GM21786 (cell line): Measurements from ENCODE around the gene C8G.

ENCODE experiments used
- ATAC-seq: cut with Tn5 transposase; IDR thresholded peaks from one replicate; pipeline ENCODE4 v1.9.1; 2021; ENCODE audit not compliant: unreplicated experiment

Gene C8G

DNA sequence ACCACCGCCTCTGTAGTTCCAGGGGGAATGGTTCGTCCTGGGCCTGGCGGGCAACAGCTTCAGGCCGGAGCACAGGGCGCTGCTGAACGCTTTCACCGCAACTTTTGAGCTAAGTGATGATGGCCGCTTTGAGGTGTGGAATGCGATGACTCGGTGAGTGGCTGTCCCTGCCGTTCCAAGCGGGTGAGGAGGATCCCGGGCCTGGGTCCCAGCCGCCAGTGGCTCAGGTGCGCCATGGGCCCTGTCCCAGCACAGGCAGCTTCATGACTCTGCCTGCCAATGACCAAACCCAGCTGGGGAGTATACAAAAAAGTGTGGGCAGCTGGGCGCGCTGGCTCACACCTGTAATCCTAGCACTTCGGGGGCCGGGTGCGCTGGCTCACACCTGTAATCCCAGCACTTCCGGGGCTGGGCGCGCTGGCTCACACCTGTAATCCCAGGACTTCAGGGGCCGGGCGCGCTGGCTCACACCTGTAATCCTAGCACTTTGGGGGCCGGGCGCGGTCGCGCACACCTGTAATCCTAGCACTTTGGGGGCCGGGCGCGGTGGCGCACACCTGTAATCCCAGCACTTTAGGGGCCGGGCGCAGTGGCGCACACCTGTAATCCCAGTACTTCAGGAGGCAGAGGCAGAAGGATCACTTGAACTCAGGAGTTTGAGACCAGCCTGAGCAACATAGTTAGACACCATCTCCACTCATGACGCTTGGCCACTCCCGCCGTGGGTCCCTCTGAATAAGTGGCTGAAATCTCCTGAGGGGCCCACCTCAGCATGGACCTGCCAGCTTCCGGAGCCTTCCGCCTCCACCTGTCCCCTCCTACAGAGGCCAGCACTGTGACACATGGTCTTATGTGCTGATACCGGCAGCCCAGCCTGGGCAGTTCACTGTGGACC, 8.1 kb downstream of the C8G start:
- no peak for ATAC-seq

GRCh38 chr9:136953771-136954269, 8.8 kb downstream of the C8G start:
- ATAC-seq = no peak

DNA sequence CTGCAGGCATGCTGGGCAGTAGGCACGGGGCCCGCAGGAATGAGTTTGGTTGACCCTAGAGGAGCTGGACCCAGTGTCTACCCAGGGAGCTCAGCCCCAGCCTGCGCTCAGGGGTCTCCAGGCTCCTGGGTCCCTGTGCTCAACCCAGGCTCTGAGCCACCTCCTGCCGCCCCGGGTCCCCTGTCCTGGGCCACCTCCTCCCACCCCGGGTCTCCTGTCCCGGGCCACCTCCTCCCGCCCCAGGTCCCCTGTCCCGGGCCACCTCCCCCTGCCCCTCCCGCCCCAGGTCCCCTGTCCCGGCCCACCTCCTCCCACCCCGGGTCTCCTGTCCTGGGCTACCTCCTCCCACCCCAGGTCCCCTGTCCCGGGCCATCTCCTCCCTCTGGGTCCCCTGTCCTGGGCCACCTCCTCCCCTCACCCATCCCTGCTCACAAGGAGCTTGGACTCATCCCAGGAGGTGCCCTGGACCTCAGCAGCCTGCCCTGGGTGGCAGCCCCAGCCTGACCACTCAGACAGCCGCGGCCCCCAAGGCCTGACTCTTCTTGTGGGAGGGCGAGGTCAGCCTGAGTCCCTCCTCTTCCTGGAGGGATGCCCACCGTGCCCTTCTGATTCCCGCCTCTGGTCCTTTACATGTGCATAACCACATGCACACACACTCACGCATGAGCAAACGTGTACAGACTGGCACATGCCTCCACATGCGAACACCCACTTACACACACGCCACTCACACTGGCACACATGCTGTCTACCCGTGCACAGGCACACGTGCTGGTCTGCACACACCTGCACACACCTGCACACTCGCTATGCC, 9.4 kb downstream of the C8G start:
- ATAC-seq = no peak

- ATAC-seq = no peak
Measured at GRCh38 chr9:136955202-136955942, 10.3 kb downstream of the C8G start.

- ATAC-seq = no peak
Measured at GRCh38 chr9:136955943-136956335, 10.9 kb downstream of the C8G start.

DNA sequence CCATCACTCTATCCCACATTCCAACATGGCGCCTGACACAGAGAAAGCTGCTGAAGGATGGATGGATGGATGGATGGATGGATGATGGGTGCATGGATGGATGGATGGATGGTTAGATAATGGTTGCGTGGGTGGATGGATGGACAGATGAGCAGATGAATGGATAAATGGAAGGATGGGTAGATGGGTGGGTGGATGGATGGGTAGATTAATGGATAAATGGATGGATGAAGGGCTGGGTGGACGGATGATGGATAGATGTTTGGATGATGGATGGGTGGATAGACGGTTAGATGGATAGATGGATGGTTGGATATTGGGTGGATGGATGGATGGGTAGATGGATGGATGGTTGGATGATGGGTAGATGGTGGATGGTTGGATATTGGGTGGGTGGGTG, 11.6 kb downstream of the C8G start:
- no peak for ATAC-seq

GRCh38 chr9:136957461-136957860, 12.4 kb downstream of the C8G start:
- ATAC-seq = no peak

GRCh38 chr9:136957901-136958300, 12.9 kb downstream of the C8G start:
- no peak for ATAC-seq

DNA sequence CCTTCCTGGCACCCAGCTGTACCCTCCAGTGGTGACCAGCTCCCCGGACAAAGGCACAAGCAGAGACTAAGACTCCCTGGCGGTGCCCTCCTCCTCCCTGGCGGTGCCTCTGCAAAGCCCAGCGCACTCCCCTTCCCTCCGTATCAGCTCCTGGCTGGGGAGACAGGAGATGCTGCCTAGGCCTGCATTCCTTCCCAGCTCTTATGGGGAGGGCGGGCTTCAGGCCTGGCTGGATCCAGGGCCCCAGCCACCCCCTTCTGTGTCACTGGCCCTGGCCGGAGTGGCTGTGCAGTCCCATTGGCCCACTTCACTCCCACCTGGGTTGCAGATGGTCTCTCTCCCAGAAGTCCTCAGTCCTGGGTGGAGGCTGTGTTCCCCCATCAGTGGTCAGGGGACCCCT, 13.4 kb downstream of the C8G start:
- ATAC-seq = no peak

- ATAC-seq = no peak
Measured at GRCh38 chr9:136958898-136959850, 14.1 kb downstream of the C8G start.

DNA sequence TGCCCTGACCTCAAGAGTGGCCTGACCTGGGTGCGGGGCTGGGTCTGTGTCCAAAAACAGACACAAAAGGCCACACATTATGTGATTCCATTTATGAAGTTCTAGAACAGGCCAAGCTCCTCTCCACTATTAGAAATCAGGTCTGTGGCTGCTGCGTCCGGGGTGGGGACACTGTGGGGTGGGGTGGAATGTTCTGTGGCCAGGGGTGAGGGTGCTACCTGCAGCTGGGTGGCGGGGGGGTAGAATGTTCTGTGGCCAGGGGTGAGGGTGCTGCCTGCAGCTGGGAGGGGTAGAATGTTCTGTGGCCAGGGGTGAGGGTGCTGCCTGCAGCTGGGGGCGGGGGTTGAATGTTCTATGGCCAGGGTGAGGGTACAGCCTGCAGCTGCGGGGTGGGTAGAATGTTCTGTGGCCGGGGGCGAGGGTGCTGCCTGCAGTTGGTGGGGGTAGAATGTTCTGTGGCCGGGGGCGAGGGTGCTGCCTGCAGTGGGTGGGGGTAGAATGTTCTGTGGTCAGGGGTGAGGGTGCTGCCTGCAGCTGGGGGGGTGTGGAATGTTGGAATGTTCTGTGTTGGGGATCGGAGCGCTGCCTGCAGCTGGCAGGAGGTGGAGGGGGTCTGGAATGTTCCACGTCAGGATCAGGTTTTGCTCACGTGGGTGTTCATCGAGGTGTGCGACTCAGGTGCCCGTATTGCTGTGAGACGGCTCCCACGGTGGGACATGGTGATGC, 15.3 kb downstream of the C8G start:
- ATAC-seq = no peak

GRCh38 chr9:136960938-136961275, 15.9 kb downstream of the C8G start:
- ATAC-seq = no peak

GRCh38 chr9:136961279-136962065, 16.4 kb downstream of the C8G start:
- no peak for ATAC-seq

DNA sequence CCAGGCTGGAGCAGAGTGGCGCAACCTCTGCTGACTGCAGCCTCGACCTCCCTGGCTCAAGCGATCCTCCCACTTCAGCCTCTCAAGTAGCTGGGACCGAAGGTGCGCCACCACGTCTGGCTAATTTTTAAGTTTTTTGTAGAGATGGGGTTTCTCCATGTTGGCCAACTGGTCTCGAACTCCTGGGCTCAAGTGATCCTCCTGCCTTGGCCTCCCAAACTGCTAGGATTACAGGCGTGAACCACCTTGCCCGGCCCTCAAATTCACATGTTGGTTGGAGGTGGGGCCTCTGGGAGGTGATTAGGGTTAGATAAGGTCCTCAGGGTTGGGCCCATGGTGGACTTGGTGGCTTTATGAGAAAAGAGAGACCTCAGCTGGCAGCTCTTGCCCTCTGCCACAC, 17.1 kb downstream of the C8G start:
- ATAC-seq = no peak

GRCh38 chr9:136962701-136963248, 17.7 kb downstream of the C8G start:
- ATAC-seq = no peak

DNA sequence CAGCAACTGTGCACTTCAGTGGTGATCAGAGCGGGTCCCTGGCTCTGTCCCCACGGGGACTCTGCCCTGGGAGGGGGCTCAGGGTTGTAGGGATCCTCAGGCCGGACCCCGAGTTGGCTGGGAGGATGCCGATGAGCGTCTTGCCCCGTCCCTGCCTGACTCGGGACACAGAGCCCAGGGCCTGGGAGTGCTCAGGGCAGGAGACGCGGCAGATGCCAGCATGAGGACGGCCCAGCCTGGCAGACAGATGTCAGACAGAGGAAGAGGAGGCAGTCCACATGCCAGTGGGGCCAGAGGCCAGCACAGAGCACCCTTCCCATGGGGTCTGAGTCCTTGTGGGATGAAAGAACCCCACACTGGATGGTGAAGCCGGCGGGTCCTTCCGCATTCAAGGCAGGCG, 18.3 kb downstream of the C8G start:
- ATAC-seq = no peak

GRCh38 chr9:136963751-136964150, 18.7 kb downstream of the C8G start:
- no peak for ATAC-seq

GRCh38 chr9:136964171-136964689, 19.2 kb downstream of the C8G start:
- no peak for ATAC-seq
